DOHH2 (cell line): ENCODE results near the gene ADAMTS16.

Experiments
- H3F3A ChIP-seq: fragments of 200-600 bp; sonication (generic), shearing (Covaris generic); 2 replicates; pipeline ENCODE4 v1.6.0; 2016; ENCODE audit warnings: antibody characterized with exemption, mild to moderate bottlenecking; ENCODE audit not compliant: control insufficient read depth, insufficient read depth
- H3K27ac ChIP-seq: fragments of 200-600 bp; sonication (generic); 2 replicates; pipeline ENCODE4 v1.5.1; 2014; ENCODE audit warnings: low read depth, mild to moderate bottlenecking, low read length, moderate library complexity
- H3K27me3 ChIP-seq: fragments of 200-600 bp; sonication (generic); 2 replicates; pipeline ENCODE4 v1.6.1; 2014; ENCODE audit warnings: mild to moderate bottlenecking, low read length, mixed read lengths; ENCODE audit not compliant: control insufficient read depth
- H3K36me3 ChIP-seq: fragments of 200-600 bp; sonication (generic); 2 replicates; pipeline ENCODE4 v1.6.1; 2014; ENCODE audit warnings: mild to moderate bottlenecking, low read length, moderate library complexity, mixed read lengths; ENCODE audit not compliant: control insufficient read depth
- H3K4me1 ChIP-seq: fragments of 200-600 bp; sonication (generic); 2 replicates; pipeline ENCODE4 v1.6.1; 2014; ENCODE audit warnings: mild to moderate bottlenecking, low read length, mixed read lengths; ENCODE audit not compliant: control insufficient read depth
- H3K4me2 ChIP-seq: fragments of 200-600 bp; sonication (generic); 2 replicates; pipeline ENCODE4 v1.6.0; 2014; ENCODE audit warnings: mild to moderate bottlenecking, low read length, moderate library complexity
- H3K4me3 ChIP-seq: fragments of 200-600 bp; sonication (generic); 2 replicates; pipeline ENCODE4 v1.5.1; 2014; ENCODE audit warnings: mild to moderate bottlenecking, low read length, mixed read lengths
- H3K79me2 ChIP-seq: fragments of 200-600 bp; sonication (generic); 2 replicates; pipeline ENCODE4 v1.6.1; 2014; ENCODE audit warnings: mild to moderate bottlenecking, low read length, mixed read lengths; ENCODE audit not compliant: control insufficient read depth
- H3K9me2 ChIP-seq: fragments of 200-600 bp; sonication (generic); replicated peaks from 2 replicates; pipeline ENCODE4 v1.6.1; 2014; ENCODE audit warnings: mild to moderate bottlenecking, low read length, mixed read lengths; ENCODE audit not compliant: control insufficient read depth
- H3K9me3 ChIP-seq: fragments of 200-600 bp; sonication (generic); 2 replicates; pipeline ENCODE4 v1.6.1; 2014; ENCODE audit warnings: antibody characterized with exemption, low read length, mixed read lengths; ENCODE audit not compliant: control insufficient read depth, insufficient read depth
- H4K20me1 ChIP-seq: fragments of 200-600 bp; sonication (generic); 2 replicates; pipeline ENCODE4 v1.6.0; 2014; ENCODE audit warnings: low read depth, mild to moderate bottlenecking, antibody characterized with exemption, low read length, moderate library complexity; ENCODE audit not compliant: control insufficient read depth, insufficient read depth
- EZH2phosphoT487 ChIP-seq: fragments of 200-600 bp; sonication (generic); IDR thresholded peaks from 2 replicates; pipeline ENCODE4 v1.6.1; 2017; ENCODE audit warnings: borderline replicate concordance, mild to moderate bottlenecking, antibody characterized with exemption, low read length, moderate library complexity, mixed read lengths
- TF ChIP-seq, protein P1 (sequence below): fragments of 200-600 bp; sonication (generic); IDR thresholded peaks from one replicate; pipeline ENCODE4 v1.5.1; 2014; ENCODE audit warnings: antibody characterized with exemption, mild to moderate bottlenecking, low read depth, low read length; ENCODE audit not compliant: poor library complexity, severe bottlenecking

The ADAMTS16 gene

GRCh38 chr5:5209510-5210286 lies 69.6 kb downstream of the ADAMTS16 start:
- no peak overlapping the region for H3K4me2 ChIP-seq
- H4K20me1 ChIP-seq = no peaks in the 10 kb centered on the region
- H3K36me3 ChIP-seq = no peaks in the 10 kb centered on the region
- no peaks in the 10 kb centered on the region for H3K9me2 ChIP-seq
- H3F3A ChIP-seq = no peaks in the 10 kb centered on the region
- no peak overlapping the region for H3K27ac ChIP-seq
- H3K27me3 ChIP-seq = no peaks in the 10 kb centered on the region
- no peaks in the 10 kb centered on the region for H3K4me1 ChIP-seq
- TF ChIP-seq, protein P1, sequence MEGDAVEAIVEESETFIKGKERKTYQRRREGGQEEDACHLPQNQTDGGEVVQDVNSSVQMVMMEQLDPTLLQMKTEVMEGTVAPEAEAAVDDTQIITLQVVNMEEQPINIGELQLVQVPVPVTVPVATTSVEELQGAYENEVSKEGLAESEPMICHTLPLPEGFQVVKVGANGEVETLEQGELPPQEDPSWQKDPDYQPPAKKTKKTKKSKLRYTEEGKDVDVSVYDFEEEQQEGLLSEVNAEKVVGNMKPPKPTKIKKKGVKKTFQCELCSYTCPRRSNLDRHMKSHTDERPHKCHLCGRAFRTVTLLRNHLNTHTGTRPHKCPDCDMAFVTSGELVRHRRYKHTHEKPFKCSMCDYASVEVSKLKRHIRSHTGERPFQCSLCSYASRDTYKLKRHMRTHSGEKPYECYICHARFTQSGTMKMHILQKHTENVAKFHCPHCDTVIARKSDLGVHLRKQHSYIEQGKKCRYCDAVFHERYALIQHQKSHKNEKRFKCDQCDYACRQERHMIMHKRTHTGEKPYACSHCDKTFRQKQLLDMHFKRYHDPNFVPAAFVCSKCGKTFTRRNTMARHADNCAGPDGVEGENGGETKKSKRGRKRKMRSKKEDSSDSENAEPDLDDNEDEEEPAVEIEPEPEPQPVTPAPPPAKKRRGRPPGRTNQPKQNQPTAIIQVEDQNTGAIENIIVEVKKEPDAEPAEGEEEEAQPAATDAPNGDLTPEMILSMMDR = no peak
- TF ChIP-seq EZH2phosphoT487 = no peak
- H3K9me3 ChIP-seq = no peaks in the 10 kb centered on the region
- no peak overlapping the region for H3K4me3 ChIP-seq
- no peaks in the 10 kb centered on the region for H3K79me2 ChIP-seq

GRCh38 chr5:5217371-5217770 lies 77.2 kb downstream of the ADAMTS16 start:
- no peaks in the 10 kb centered on the region for H4K20me1 ChIP-seq
- no peaks in the 10 kb centered on the region; the same call in 1 of the 2 replicates for H3K9me2 ChIP-seq
- H3K36me3 ChIP-seq = no peaks in the 10 kb centered on the region
- H3F3A ChIP-seq = no peaks in the 10 kb centered on the region
- H3K4me3 ChIP-seq = no peak overlapping the region
- TF ChIP-seq EZH2phosphoT487 = no peak
- TF ChIP-seq, protein P1 = no peak
- no peaks in the 10 kb centered on the region for H3K27me3 ChIP-seq
- H3K4me1 ChIP-seq = no peaks in the 10 kb centered on the region
- H3K4me2 ChIP-seq = no peak overlapping the region
- H3K79me2 ChIP-seq = no peaks in the 10 kb centered on the region
- no peaks in the 10 kb centered on the region for H3K9me3 ChIP-seq
- no peak overlapping the region for H3K27ac ChIP-seq

- Histone ChIP-seq H3K27me3 (no peaks in the 10 kb centered on the region), H3K79me2 (no peaks in the 10 kb centered on the region), H3F3A (no peaks in the 10 kb centered on the region), H3K4me1 (no peaks in the 10 kb centered on the region), H3K27ac (no peak overlapping the region), H3K9me3 (no peaks in the 10 kb centered on the region), H3K4me3 (no peak overlapping the region), H4K20me1 (no peaks in the 10 kb centered on the region), H3K36me3 (no peaks in the 10 kb centered on the region), H3K4me2 (no peak overlapping the region), H3K9me2 (no peaks in the 10 kb centered on the region; the same call in 1 of the 2 replicates)
- TF ChIP-seq, protein P1 = no peak
- no peak for TF ChIP-seq EZH2phosphoT487
These were observed 78.3 kb downstream of the ADAMTS16 start for GRCh38 chr5:5218396-5218795.
